Stimulated activated CD4-positive, alpha-beta T cell treated with anti-CD3 and anti-CD28 coated beads, Interleukin-12 subunit alpha, Interleukin-12 subunit beta, amount 100 ng/mL, for 24 hours (primary cell): ENCODE measurements around the gene PKN1.
A peak's percentile ranks its signal among the peaks of the same experiment; 100 is the strongest.

Experiments
- DNase-seq, 2 experiments: peaks; one replicate each; pipeline ENCODE4 v3.0.0-alpha.2; 2020; ENCODE audit warnings: low read depth in 2 of 2

PKN1 gene

GRCh38 chr19:14463747-14464146 is 30.6 kb downstream of the PKN1 start:
- DNase-seq, result no peak

- no peak for DNase-seq
Measured at GRCh38 chr19:14467391-14467790, 34.3 kb downstream of the PKN1 start.

GRCh38 chr19:14467816-14468215 is 34.7 kb downstream of the PKN1 start:
- DNase-seq, result no peak

GRCh38 chr19:14470031-14470876 is 37.1 kb downstream of the PKN1 start:
- DNase-seq, result no peak

GRCh38 chr19:14471436-14472187 is 38.5 kb downstream of the PKN1 start:
- no peak for DNase-seq

GRCh38 chr19:14472202-14472938 is 39.3 kb downstream of the PKN1 start:
- DNase-seq, result peak; percentile 68 to 86

GRCh38 chr19:14473073-14473977 is 40.2 kb downstream of the PKN1 start:
- no peak for DNase-seq

- no peak for DNase-seq
Measured at GRCh38 chr19:14473978-14474578, 41.0 kb downstream of the PKN1 start.

- no peak for DNase-seq
Measured at GRCh38 chr19:14474827-14475226, 41.7 kb downstream of the PKN1 start.

- DNase-seq, result no peak
Measured at GRCh38 chr19:14475251-14476073, 42.4 kb downstream of the PKN1 start, which contains the start of gene PTGER1. Gene PTGER1, minus strand, starts transcription at chr19:14475354. Its CDS starts 1,034 bp downstream, at chr19:14474320.

- DNase-seq, result no peak
Measured at GRCh38 chr19:14476327-14476672, 43.2 kb downstream of the PKN1 start.

- no peak for DNase-seq
Measured at GRCh38 chr19:14476673-14477401, 43.7 kb downstream of the PKN1 start.

- no peak for DNase-seq
Measured at GRCh38 chr19:14477418-14478112, 44.5 kb downstream of the PKN1 start.

GRCh38 chr19:14478113-14478545 is 45.0 kb downstream of the PKN1 start:
- no peak for DNase-seq

GRCh38 chr19:14479309-14479974 is 46.3 kb downstream of the PKN1 start:
- no peak for DNase-seq

- DNase-seq, result peak in 1 of 2 experiments; percentile 69
Measured at GRCh38 chr19:14479975-14480699, 47.0 kb downstream of the PKN1 start.

- no peak for DNase-seq
Measured at GRCh38 chr19:14480700-14481079, 47.6 kb downstream of the PKN1 start.
